Endodermal cell (in vitro differentiated cells): Measurements from ENCODE around the gene AKR1D1. TPM values are rescaled to one million over a fixed set of nuclear protein-coding genes. Genes with fewer than 3 reads are reported as not detected.

ENCODE experiments used
- DNase-seq: peaks from one replicate; pipeline ENCODE4 v3.0.0-alpha.2; 2017
- H3K27ac ChIP-seq: 2 replicates; pipeline ENCODE4 v1.5.1; 2013; ENCODE audit warnings: mild to moderate bottlenecking, low read depth, low read length, moderate library complexity
- H3K27me3 ChIP-seq: 2 replicates; pipeline ENCODE4 v1.6.1; 2013; ENCODE audit warnings: mild to moderate bottlenecking, low read length, moderate library complexity; ENCODE audit not compliant: insufficient read depth, control insufficient read depth, poor library complexity, severe bottlenecking
- H3K36me3 ChIP-seq: 2 replicates; pipeline ENCODE4 v1.7.0; 2013; ENCODE audit warnings: mild to moderate bottlenecking, low read length, moderate library complexity; ENCODE audit not compliant: control insufficient read depth, insufficient read depth
- H3K4me1 ChIP-seq: one replicate; pipeline ENCODE4 v1.7.0; 2013; ENCODE audit warnings: low read length; ENCODE audit not compliant: control insufficient read depth, insufficient read depth
- H3K4me3 ChIP-seq: 2 replicates; pipeline ENCODE4 v1.5.1; 2013; ENCODE audit warnings: mild to moderate bottlenecking, low read length, moderate library complexity
- H3K9ac ChIP-seq: 2 replicates; pipeline ENCODE4 v1.6.1; 2013; ENCODE audit warnings: mild to moderate bottlenecking, low read length, moderate library complexity; ENCODE audit not compliant: poor library complexity, severe bottlenecking; ENCODE audit errors: extremely low read depth
- H3K9me3 ChIP-seq: 2 replicates; pipeline ENCODE4 v1.6.1; 2013; ENCODE audit warnings: mild to moderate bottlenecking, low read length, moderate library complexity; ENCODE audit not compliant: control insufficient read depth
- H3K27ac Mint-ChIP-seq: 2 replicates; pipeline ENCODE4 v1.8.0; 2020; ENCODE audit warnings: mixed read lengths
- H3K27me3 Mint-ChIP-seq: 2 replicates; pipeline ENCODE4 v1.8.0; 2021; ENCODE audit warnings: mild to moderate bottlenecking, mixed read lengths; ENCODE audit not compliant: insufficient read depth
- H3K36me3 Mint-ChIP-seq: 2 replicates; pipeline ENCODE4 v1.8.0; 2020; ENCODE audit warnings: low read depth, mixed read lengths
- H3K4me1 Mint-ChIP-seq: 2 replicates; pipeline ENCODE4 v1.8.0; 2020; ENCODE audit warnings: mixed read lengths
- H3K4me3 Mint-ChIP-seq: 2 replicates; pipeline ENCODE4 v1.8.0; 2020; ENCODE audit warnings: mild to moderate bottlenecking, moderate library complexity, mixed read lengths
- H3K9me3 Mint-ChIP-seq: 2 replicates; pipeline ENCODE4 v1.8.0; 2020; ENCODE audit warnings: mild to moderate bottlenecking, mixed read lengths
- CTCF ChIP-seq: fragments of 200-600 bp; sonication (generic); conservative IDR thresholded peaks from 2 replicates; pipeline ENCODE4 v1.5.0; 2021; ENCODE audit warnings: antibody characterized with exemption, mild to moderate bottlenecking
- WGBS, 2 experiments: methylation state at CpG; one replicate each; pipeline versions ENCODE4 v1.1.5 to v1.1.7; 2013; ENCODE audit warnings: missing lambda C conversion rate in 2 of 2, mixed read lengths in 1 of 2; ENCODE audit not compliant: insufficient coverage in 1 of 2, insufficient read length in 1 of 2; 5-methylcytosine and 5-hydroxymethylcytosine counted together
- total RNA-seq, 2 donors: library from RNA; stranded (reverse); fragmentation: NEBNext Ultra II Directional in 1 of 2; extraction: Animal tissue kit (Norgen Biotek cat#: 25700) in 1 of 2; gene quantifications; 2 replicates in 1 of 2; 3 replicates in 1 of 2; pipeline ENCODE4 v1.2.1, GENCODE V29; 2021

The AKR1D1 gene
- total RNA-seq, 2 donors from 2014 or later = not detected

GRCh38 chr7:138161600-138162081, 85.4 kb downstream of the AKR1D1 start:
- H3K4me3 Mint-ChIP-seq = no peak overlapping the region
- peak; percentile 85 for TF ChIP-seq CTCF
- no peaks in the 10 kb centered on the region for H3K4me1 ChIP-seq
- peaks cover 35% of the 10 kb centered on the region for H3K9me3 Mint-ChIP-seq
- peak; percentile 94 for DNase-seq
- 23 to 29% methylated on average over 2 to 4 of the region's 4 CpGs for WGBS, 2 experiments
- no peak overlapping the region for H3K9ac ChIP-seq
- peaks cover 20% of the 10 kb centered on the region for H3K36me3 Mint-ChIP-seq
- H3K4me3 ChIP-seq = no peak overlapping the region
- no peaks in the 10 kb centered on the region for H3K27me3 Mint-ChIP-seq
- H3K4me1 Mint-ChIP-seq = peaks cover 4% of the 10 kb centered on the region
- no peaks in the 10 kb centered on the region for H3K27me3 ChIP-seq
- H3K36me3 ChIP-seq = no peaks in the 10 kb centered on the region
- H3K9me3 ChIP-seq = peaks cover 54% of the 10 kb centered on the region
- peak overlapping the region; percentile 81 for H3K27ac ChIP-seq
- H3K27ac Mint-ChIP-seq = no peak overlapping the region

GRCh38 chr7:138162236-138162635, 86.0 kb downstream of the AKR1D1 start:
- H3K36me3 Mint-ChIP-seq = peaks cover 22% of the 10 kb centered on the region
- Histone ChIP-seq H3K36me3 (no peaks in the 10 kb centered on the region), H3K9me3 (peaks cover 58% of the 10 kb centered on the region), H3K4me1 (no peaks in the 10 kb centered on the region), H3K27me3 (no peaks in the 10 kb centered on the region), H3K4me3 (no peak overlapping the region), H3K27ac (peak overlapping the region; percentile 81), H3K9ac (no peak overlapping the region)
- 86% methylated on average over 1 of the region's 1 CpG; no CpG with 5 or more reads in 1 of the 2 experiments for WGBS, 2 experiments
- H3K4me3 Mint-ChIP-seq = no peak overlapping the region
- H3K27me3 Mint-ChIP-seq = no peaks in the 10 kb centered on the region
- no peak overlapping the region for H3K27ac Mint-ChIP-seq
- no peak for DNase-seq
- peaks cover 41% of the 10 kb centered on the region for H3K9me3 Mint-ChIP-seq
- no peak for TF ChIP-seq CTCF
- H3K4me1 Mint-ChIP-seq = peaks cover 4% of the 10 kb centered on the region

- Histone ChIP-seq H3K4me3 (peak overlapping the region; percentile 69), H3K36me3 (no peaks in the 10 kb centered on the region), H3K27ac (no peak overlapping the region), H3K4me1 (no peaks in the 10 kb centered on the region), H3K27me3 (no peaks in the 10 kb centered on the region), H3K9me3 (peaks cover 69% of the 10 kb centered on the region), H3K9ac (no peak overlapping the region)
- peaks cover 56% of the 10 kb centered on the region for H3K9me3 Mint-ChIP-seq
- 88% methylated on average over 1 of the region's 1 CpG; no CpG with 5 or more reads in 1 of the 2 experiments for WGBS, 2 experiments
- no peak for TF ChIP-seq CTCF
- no peak overlapping the region for H3K4me3 Mint-ChIP-seq
- peaks cover 10% of the 10 kb centered on the region for H3K4me1 Mint-ChIP-seq
- DNase-seq = no peak
- H3K27ac Mint-ChIP-seq = no peak overlapping the region
- H3K36me3 Mint-ChIP-seq = peaks cover 28% of the 10 kb centered on the region
- H3K27me3 Mint-ChIP-seq = no peaks in the 10 kb centered on the region
Measured at GRCh38 chr7:138163800-138164199, 87.5 kb downstream of the AKR1D1 start.
